GM21390 (cell line): ENCODE data around the gene SCFD2.
A peak's percentile ranks its signal among the peaks of the same experiment; 100 is the strongest.
"Not testable (repeated sequence)": the region's sequence is repeated elsewhere in the genome, so short reads cannot be mapped to it uniquely, and the experiment has no call there.

Experiments
- ATAC-seq: cut with Tn5 transposase; IDR thresholded peaks from one replicate; pipeline ENCODE4 v1.9.1; 2021; ENCODE audit not compliant: unreplicated experiment

SCFD2 gene

DNA sequence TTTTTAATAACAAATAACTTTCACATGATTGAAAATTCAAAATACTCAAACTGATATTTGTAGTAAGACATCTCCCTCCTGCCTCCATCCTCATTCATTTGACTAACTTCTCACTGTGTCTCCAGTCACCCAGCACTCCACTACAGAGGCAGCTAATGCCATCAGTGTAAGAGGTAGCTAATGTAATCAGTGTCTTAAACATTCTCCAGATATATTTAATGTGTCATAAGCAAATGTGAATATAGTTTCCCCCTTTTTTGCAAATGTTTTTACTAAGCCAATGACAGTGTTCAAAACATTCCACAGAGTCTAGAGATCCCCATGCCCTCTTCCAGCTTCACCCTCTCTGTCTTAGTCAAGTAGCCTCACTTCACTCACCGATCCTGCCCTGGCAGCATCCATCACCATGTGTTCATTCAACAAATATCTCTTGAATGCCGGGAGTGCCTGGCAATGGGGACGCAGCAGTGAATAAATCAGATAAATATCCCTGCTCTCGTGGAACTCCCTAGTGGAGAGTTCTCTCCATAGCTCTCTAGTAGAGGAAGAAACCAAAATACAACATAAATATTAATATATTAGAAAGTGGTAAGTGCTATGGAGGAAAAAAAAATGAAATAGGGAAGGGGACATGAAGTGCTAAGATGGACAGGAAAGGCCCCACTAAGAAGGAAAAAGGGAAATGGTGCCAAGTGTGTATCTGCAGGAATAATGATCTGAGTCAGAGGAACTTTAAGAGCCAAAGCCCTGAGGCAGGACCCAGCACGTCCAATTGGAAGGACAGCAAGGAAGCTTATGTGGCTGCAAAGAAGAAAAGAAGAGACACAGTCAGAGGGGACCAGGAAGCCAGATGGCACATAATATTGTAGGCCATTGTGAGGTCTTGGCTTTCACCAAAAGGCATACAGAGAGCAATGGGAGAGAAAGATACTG is 18.7 kb downstream of the SCFD2 start:
- no peak for ATAC-seq

- ATAC-seq = not testable (repeated sequence)
Measured at GRCh38 chr4:53346392-53346791, 19.5 kb downstream of the SCFD2 start.

GRCh38 chr4:53340145-53340544 is 25.7 kb downstream of the SCFD2 start:
- not testable (repeated sequence) for ATAC-seq

DNA sequence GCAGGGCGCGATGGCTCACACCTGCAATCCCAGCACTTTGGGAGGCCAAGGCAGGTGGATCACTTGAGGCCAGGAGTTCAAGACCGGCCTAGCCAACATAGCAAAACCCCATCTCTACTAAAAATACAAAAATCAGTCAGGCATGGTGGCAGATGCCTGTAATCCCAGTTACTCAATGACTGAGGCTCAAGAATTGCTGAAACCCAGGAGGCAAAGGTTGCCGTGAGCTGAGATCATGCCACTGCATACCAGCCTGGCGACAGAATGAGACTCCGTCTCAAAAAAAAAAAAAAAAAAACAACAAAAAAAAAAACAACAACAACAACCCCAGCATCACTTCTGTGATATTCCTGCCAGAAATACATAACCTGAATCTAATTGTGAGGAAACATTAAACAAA is 30.9 kb downstream of the SCFD2 start:
- ATAC-seq = not testable (repeated sequence)

DNA sequence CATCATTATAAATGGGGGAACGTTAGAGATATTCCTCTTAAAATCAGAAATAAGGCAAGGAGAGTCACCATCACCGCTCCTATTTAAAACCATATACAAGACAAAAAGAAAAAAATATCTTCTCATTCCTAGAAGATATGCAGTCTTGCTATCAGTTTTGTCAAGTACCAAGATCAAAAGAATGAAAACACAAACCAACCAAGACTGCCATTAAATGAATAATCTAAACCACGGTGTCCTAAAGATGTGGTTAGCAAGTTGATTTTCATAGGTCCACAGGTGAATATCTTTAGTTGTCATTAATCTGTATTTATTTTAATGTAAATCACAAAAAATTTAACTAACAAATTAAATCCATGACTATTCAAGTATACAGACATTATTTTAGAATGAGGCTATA is 39.3 kb downstream of the SCFD2 start:
- ATAC-seq = no peak

DNA sequence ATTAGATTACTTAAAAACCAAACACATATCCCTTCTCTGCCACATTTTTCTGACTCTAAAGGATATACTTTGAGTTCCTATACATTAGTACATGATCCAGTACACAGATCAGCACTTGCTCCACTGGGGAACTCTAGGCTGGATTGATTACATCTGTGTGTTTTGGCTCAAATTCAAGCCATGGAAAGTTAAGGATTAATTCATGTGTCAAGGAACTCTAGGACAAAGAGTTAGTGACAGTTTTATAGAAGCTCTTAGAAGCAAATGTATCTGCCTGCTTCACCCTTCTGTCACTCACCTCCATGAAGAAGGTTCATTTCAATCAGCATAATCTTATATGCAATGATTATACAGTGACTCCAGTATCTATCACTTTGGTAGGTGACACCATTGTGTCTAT is 43.2 kb downstream of the SCFD2 start:
- ATAC-seq = no peak

DNA sequence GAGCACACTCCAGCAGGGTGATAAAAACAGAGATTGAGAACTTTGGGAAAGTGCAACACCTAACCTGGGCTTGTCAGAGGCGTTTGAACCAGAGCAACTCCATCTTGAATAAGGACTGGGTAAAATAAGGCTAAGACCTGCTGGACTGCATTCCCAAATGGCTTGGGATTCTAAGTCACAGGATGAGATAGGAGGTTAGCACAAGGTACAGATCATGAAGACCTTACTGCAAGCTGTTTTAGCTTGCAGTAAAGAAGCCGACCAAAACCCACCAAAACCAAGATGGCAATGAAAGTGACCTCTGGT is 43.9 kb downstream of the SCFD2 start:
- no peak for ATAC-seq

- no peak for ATAC-seq
Measured at GRCh38 chr4:53321151-53321983, 44.5 kb downstream of the SCFD2 start.

DNA sequence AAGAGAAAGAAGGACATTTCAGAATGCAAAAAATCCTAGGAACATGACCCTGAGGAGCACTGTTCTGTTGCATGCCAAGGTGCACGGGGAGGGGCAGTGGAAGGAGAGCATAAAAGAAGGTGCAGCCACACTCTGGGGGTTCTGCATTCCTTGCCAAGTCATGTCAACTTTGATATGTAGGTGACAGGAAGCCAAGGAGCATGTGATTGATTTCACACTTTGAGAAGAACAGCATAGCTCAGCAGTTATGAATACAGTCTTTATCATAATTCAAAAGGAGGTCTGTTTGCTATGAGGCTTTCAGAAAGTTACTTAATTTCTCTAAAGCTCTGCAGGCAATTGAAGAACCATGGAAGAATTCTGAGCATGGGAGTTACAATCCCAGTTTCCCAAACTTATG is 50.6 kb downstream of the SCFD2 start:
- no peak for ATAC-seq

- no peak for ATAC-seq
Measured at GRCh38 chr4:53314252-53314651, 51.6 kb downstream of the SCFD2 start.

GRCh38 chr4:53313510-53313909 is 52.4 kb downstream of the SCFD2 start:
- ATAC-seq = no peak

DNA sequence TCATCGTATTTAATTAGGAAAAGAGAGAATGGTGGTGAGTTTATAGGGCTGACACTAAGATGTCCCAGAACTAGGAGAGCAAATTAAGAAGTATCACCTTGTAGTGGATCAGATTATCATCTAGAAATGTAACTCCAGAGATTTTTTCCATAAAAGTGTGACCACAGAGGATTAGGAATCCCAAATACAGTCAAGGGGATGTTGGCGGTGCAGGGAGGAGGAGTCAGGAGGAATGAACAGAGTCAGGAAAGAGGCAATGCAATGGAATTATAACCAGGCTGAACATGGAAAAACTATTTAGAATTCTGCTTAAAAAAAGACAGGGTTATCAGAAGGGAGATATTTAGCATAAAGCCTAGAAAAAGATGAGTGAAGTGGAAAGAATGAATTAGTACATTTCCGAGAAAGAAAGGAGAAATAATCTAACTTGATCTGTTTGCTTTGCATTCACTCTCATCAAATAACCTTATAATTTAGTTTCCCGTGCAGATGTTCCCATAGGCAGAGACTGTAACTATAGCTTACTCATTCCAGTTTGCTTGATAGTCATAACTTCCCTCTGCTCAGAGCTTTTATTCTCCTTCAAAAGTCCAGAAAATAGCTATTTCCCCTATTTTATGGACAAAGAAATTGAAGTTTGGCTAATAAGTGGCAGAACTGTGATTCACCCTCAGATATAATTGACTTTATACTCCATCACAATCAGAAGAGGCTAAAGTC is 56.4 kb downstream of the SCFD2 start:
- no peak for ATAC-seq

- peak; percentile 72 for ATAC-seq
Measured at GRCh38 chr4:53307819-53308780, 57.8 kb downstream of the SCFD2 start.

DNA sequence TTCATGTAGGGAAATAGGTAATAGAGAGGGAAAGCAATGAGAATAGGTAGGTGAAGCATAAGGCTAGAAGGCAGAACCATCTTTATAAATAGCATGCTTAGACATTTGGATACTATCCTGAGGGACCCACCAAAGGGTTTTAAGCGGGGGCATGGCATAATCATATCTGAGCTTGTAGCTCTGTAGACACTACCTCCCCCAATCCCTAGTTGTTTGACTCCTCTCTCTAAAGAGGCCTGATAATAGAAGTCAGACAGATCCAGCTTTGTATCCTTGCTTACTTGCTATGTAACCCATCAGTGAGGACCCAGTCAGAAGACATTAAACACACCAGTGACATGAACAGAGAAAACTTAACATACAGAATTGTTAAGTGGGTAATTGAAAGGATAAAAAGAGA is 58.7 kb downstream of the SCFD2 start:
- peak; percentile 6 for ATAC-seq

GRCh38 chr4:53306729-53307128 is 59.1 kb downstream of the SCFD2 start:
- no peak for ATAC-seq

DNA sequence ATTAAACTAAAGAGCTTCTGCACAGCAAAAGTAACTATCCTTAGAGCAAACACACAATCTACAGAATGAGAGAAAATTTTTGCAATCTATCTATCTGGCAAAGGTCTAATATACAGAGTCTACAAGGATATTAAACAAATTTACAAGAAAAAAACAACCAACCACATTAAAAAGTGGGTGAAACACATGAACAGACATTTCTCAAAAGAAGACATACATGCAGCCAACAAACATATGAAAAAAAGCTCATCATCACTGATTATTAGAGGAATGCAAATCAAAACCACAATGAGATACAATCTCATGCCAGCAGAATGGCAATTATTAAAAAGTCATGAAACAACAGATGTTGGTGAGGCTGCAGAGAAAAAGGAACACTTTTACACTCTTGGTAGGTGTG is 73.7 kb downstream of the SCFD2 start:
- not testable (repeated sequence) for ATAC-seq

- no peak for ATAC-seq
Measured at GRCh38 chr4:53281438-53281837, 84.4 kb downstream of the SCFD2 start.

- no peak for ATAC-seq
Measured at GRCh38 chr4:53280846-53281245, 85.0 kb downstream of the SCFD2 start.

GRCh38 chr4:53274609-53275268 is 91.1 kb downstream of the SCFD2 start:
- no peak for ATAC-seq

GRCh38 chr4:53273726-53274125 is 92.1 kb downstream of the SCFD2 start:
- no peak for ATAC-seq
